Measurements from ENCODE around the gene ATAD1.

DNA sequence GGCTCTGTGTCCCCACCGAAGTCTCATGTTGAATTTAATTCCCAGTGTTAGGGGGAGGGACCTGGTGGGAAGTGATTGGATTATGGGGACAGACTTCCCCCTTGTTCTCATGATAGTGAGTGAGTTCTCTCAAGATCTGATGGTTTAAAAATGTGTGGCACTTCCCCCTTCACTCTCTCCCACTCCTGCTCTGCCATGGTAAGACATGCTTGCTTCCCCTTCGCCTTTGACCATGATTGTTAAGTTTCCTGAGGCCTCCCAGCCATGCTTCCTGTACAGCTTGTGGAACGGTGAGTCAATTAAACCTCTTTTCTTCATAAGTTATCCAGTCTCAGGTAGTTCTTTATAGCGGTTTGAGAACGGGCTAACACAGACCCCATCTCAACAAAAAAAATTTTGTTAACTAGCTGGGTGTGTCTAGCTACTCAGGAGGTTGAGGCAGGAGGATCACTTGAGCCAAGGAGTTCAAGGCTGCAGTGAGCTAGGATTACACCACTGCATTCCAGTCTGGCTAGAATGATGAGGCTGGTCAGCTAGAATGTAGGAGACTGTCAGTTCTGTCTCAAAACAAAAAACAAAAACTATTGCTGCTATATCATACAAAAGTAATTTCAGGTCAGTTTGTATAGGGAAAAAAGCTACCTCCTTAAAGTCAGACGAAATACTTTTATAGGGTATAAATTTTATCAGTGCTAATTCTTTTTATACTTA lies 57.7 kb downstream of the ATAD1 start:
- TF ChIP-seq, protein P1, sequence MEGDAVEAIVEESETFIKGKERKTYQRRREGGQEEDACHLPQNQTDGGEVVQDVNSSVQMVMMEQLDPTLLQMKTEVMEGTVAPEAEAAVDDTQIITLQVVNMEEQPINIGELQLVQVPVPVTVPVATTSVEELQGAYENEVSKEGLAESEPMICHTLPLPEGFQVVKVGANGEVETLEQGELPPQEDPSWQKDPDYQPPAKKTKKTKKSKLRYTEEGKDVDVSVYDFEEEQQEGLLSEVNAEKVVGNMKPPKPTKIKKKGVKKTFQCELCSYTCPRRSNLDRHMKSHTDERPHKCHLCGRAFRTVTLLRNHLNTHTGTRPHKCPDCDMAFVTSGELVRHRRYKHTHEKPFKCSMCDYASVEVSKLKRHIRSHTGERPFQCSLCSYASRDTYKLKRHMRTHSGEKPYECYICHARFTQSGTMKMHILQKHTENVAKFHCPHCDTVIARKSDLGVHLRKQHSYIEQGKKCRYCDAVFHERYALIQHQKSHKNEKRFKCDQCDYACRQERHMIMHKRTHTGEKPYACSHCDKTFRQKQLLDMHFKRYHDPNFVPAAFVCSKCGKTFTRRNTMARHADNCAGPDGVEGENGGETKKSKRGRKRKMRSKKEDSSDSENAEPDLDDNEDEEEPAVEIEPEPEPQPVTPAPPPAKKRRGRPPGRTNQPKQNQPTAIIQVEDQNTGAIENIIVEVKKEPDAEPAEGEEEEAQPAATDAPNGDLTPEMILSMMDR (conservative IDR thresholded peaks at IDR 0.05 in 1 of 2, IDR thresholded peaks at IDR 0.05 in 1 of 2; ENCODE audit: low read depth in 1 of 2, low read length in 2 of 2): no peak
- TF ChIP-seq EZH2 (IDR thresholded peaks at IDR 0.05; ENCODE audit: low read length, missing control alignments): no peak

All from fibroblast of lung (primary cell).